ENCODE measurements around the gene TAF4.

TAF4 gene

GRCh38 chr20:61929561-61929960 is 136.1 kb downstream of the TAF4 start:
- no peak for DNase-seq

DNA sequence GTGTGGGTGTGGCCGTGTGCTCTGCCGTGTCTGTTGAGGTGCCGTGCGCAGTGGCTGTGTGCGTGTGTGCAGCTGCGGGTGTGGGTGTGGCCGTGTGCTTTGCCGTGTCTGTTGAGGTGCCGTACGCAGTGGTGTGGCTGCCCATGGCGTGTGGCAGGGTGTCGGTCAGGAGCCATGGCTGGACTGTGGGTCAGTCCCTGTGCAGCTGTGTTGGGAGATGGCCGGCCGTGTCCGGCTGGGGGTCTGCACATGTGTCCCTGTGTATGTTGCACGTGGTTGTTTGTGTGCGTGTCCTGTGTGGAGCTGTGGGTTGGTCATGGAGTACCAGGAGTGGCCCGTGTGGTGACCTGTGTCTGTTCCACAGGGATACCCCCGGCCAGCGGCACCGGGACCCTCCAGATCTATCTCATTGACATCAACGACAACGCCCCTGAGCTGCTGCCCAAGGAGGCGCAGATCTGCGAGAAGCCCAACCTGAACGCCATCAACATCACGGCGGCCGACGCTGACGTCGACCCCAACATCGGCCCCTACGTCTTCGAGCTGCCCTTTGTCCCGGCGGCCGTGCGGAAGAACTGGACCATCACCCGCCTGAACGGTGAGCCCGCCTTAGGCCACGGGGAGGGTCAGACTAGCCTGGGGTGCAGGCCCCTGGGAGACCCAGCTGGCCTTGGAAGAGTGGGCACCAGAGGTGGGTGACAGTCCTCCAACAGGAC is 137.7 kb downstream of the TAF4 start:
- no peak for DNase-seq

- no peak for DNase-seq
Observed at GRCh38 chr20:61927193-61927825, 138.4 kb downstream of the TAF4 start.

GRCh38 chr20:61926796-61927192 is 138.9 kb downstream of the TAF4 start:
- no peak for DNase-seq

GRCh38 chr20:61926253-61926613 is 139.4 kb downstream of the TAF4 start:
- DNase-seq, result no peak

DNA sequence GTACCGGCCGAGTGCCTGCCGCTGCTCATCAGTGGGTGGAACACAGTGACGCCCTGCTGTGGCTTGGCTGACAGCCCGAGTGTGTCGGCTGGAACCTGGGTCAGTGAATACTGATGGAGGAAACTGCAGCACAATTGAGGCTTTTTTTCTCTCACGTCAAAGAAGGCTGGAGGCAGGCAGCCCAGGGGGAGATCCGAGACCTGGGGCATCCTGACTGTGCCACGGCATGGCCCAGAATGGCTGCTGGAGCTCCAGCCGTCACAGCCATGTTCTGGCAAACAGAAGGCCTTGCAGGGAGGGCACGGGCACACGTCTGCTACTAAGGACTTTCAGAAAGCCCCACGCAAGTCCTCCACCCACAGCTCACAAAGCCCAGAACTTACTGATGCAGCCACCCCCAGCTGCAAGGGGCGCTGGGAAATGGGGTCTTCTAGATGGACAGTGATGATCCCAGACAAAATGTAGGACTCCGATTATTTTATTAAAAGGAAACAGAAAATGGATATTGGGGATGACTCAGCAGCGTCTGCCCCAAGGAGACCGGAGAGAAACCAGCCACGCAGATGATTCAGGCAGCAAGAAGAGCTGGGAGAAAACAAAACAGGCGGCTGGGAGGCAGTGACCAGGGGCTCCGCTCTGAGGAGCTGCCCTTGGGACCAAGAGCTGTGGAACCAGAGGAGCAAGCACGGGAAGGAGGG is 140.0 kb downstream of the TAF4 start:
- DNase-seq, result no peak

DNA sequence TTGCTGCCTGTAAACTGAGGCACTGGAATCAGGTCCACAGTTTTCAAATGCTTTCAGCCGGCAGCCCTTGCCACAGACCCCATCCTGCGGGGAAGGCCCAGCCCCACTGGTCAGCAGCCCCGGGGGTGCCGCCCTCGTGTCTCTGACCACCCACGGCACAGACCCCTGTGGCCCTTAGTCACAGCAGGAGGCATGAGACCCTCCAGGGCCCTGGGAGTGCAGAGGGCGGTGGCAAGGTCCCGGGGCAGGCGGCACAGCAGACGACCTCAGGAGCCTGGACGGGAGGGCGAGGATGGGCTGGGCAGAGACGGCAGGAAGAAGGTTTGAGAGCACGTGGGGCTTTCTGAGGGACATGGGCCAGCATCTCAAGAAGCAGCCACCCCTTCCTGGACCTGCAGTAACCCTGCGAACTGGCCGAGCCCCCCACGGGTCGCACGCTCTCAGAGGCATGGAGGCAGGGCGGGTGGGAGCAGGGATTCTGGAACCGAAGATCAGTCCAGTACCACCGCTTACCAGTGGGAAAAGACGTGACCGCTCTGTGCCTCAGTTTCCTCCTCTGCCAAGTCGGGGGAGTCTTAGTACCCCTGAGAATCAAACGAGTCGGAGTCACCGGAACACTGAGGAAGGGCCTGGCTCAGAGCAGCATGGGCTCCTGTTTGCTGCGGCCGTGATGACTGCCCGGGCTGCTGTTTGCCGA is 140.7 kb downstream of the TAF4 start:
- no peak for DNase-seq

Data from CD4-positive, alpha-beta T cell treated with Interleukin-6 for 4 hours (primary cell).